ENCODE data around the gene HOXB13. TPM values are rescaled to one million over a fixed set of nuclear protein-coding genes. Genes with fewer than 3 reads are reported as not detected.

Gene HOXB13
- total RNA-seq, 5 donors from 2014 or later (not counting 1 experiment from before 2014, with no cell fraction given) = 0.13 TPM; not detected in 4

DNA sequence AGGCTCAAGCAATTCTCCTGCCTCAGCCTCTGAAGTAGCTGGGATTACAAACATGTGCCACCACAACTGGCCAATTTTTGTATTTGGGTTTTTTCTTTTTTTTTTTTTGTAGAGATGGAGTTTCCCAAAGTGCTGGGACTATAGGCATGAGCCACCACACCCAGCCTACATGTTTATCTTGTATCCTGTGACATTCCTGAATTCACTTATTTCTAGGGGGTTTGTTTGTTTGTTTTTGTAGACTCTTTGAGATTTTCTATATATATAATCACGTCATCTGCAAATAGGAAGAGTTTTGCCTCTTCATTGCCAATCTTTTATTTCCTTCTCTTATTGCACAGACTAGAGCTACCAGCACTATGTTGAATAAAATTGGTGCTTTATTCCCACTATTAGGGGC lies 35.4 kb downstream of the HOXB13 start:
- Histone ChIP-seq H3K36me3 (ENCODE audit: control insufficient read depth in 2 of 2, extremely low read depth in 1 of 2, insufficient read depth in 1 of 2, low read length in 1 of 2) (no peaks in the 10 kb centered on the region), H3K27ac (ENCODE audit: low read length) (no peak overlapping the region), H3K9me3 (no peaks in the 10 kb centered on the region), H3K4me1 (ENCODE audit: control insufficient read depth in 1 of 2, extremely low read depth in 1 of 2, insufficient read depth in 2 of 2, low read length in 2 of 2) (no peaks in the 10 kb centered on the region), H3K27me3 (replicated peaks in 1 of 2; ENCODE audit: control insufficient read depth in 2 of 2, extremely low read depth in 1 of 2, insufficient read depth in 2 of 2, low read length in 1 of 2) (peaks cover 8 to 18% of the 10 kb centered on the region in 2 experiments), H3K4me3 (ENCODE audit: control insufficient read depth in 1 of 2, extremely low read depth in 1 of 2, low read length in 1 of 2) (no peak overlapping the region)
- no peak overlapping the region for H3K4me3 Mint-ChIP-seq
- H3K4me1 Mint-ChIP-seq = no peaks in the 10 kb centered on the region
- CTCF ChIA-PET = interaction anchor here in 1 of 2 donors (0.6 to 0.7 kb wide), 2 partner anchors 17 to 170 kb away, joined by 3 to 4 read pairs; no protein-coding TSS in a partner anchor
- no peak for DNase-seq
- ATAC-seq (replicated peaks in 1 of 4) = no peak
- POLR2A ChIA-PET = interaction anchor here in 1 of 2 donors (0.7 kb wide), 1 partner anchor 158 kb away, joined by 3 read pairs; no protein-coding TSS in a partner anchor
- peaks cover 0 to 7% (median 2%) of the 10 kb centered on the region in 3 donors for H3K9me3 Mint-ChIP-seq
- H3K36me3 Mint-ChIP-seq = no peaks in the 10 kb centered on the region
- WGBS (ENCODE audit: insufficient coverage) = no CpG with 5 or more reads among the region's 1 CpG
- H3K27me3 Mint-ChIP-seq = peaks cover 33 to 40% of the 10 kb centered on the region in 2 donors
- no peak overlapping the region for H3K27ac Mint-ChIP-seq

DNA sequence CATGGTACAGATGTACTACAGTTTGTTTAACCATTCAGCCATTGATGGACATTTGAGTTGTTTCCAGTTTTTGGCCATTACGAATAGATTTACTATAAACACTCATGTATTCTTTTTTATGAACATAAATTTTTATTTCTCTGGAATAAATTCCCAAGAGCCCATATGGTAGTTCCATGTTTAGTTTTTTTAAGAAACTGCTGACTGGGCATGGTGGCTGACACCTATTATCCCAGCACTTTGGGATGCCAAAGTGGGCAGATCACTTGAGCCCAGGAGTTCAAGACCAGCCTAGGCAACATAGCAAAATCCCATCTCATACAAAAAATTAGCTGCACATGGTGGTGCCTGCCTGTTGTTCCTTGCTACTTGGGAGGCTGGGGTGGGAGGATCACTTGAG lies 36.5 kb downstream of the HOXB13 start:
- Histone ChIP-seq H3K9me3 (no peaks in the 10 kb centered on the region), H3K36me3 (ENCODE audit: control insufficient read depth in 2 of 2, extremely low read depth in 1 of 2, insufficient read depth in 1 of 2, low read length in 1 of 2) (no peaks in the 10 kb centered on the region), H3K4me1 (ENCODE audit: control insufficient read depth in 1 of 2, extremely low read depth in 1 of 2, insufficient read depth in 2 of 2, low read length in 2 of 2) (no peaks in the 10 kb centered on the region), H3K27ac (ENCODE audit: low read length) (no peak overlapping the region), H3K4me3 (ENCODE audit: control insufficient read depth in 1 of 2, extremely low read depth in 1 of 2, low read length in 1 of 2) (no peak overlapping the region), H3K27me3 (replicated peaks in 1 of 2; ENCODE audit: control insufficient read depth in 2 of 2, extremely low read depth in 1 of 2, insufficient read depth in 2 of 2, low read length in 1 of 2) (peaks cover 8 to 13% of the 10 kb centered on the region in 2 experiments)
- Mint-ChIP-seq H3K9me3 (peaks cover 0 to 7% (median 2%) of the 10 kb centered on the region in 3 donors), H3K4me1 (no peaks in the 10 kb centered on the region), H3K4me3 (no peak overlapping the region), H3K27ac (no peak overlapping the region), H3K27me3 (peaks cover 28 to 35% of the 10 kb centered on the region in 2 donors), H3K36me3 (no peaks in the 10 kb centered on the region)
- ChIA-PET POLR2A (no interaction called here), CTCF (interaction anchor here in 1 of 2 donors (0.7 kb wide), 1 partner anchor 32 kb away, joined by 3 read pairs; no protein-coding TSS in a partner anchor)
- no peak for DNase-seq
- no CpG with 5 or more reads among the region's 1 CpG for WGBS (ENCODE audit: insufficient coverage)
- ATAC-seq (replicated peaks in 1 of 4) = no peak

DNA sequence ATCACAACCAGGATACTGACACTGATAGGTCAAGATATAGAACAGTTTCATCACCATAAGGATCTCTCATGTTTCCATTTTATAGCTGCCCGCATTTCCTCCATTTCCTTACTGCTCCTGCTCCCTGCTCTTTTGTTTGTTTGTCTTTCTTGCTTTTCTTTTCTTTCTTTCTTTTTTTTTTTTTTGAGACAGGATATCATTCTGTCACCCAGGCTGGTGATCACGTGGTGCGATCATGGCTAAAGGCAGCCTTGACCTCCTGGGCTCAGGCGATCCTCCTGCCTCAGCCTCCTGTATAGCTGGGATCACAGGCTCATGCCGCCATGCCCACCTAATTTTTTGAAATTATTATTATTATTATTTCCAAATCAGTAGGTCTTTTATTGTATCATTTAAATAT lies 37.9 kb downstream of the HOXB13 start:
- WGBS (ENCODE audit: insufficient coverage) = no CpG with 5 or more reads among the region's 5 CpGs
- POLR2A ChIA-PET = no interaction called here
- no peaks in the 10 kb centered on the region for H3K36me3 Mint-ChIP-seq
- H3K4me3 ChIP-seq (ENCODE audit: control insufficient read depth in 1 of 2, extremely low read depth in 1 of 2, low read length in 1 of 2) = no peak overlapping the region
- peaks cover 22 to 24% of the 10 kb centered on the region in 2 donors for H3K27me3 Mint-ChIP-seq
- CTCF ChIA-PET = no interaction called here
- DNase-seq (no peak), ATAC-seq (replicated peaks in 1 of 4) (no peak)
- peaks cover 3 to 4% of the 10 kb centered on the region in 2 experiments for H3K27me3 ChIP-seq (replicated peaks in 1 of 2; ENCODE audit: control insufficient read depth in 2 of 2, extremely low read depth in 1 of 2, insufficient read depth in 2 of 2, low read length in 1 of 2)
- no peaks in the 10 kb centered on the region for H3K4me1 ChIP-seq (ENCODE audit: control insufficient read depth in 1 of 2, extremely low read depth in 1 of 2, insufficient read depth in 2 of 2, low read length in 2 of 2)
- H3K27ac ChIP-seq (ENCODE audit: low read length) = no peak overlapping the region
- peaks cover 0 to 7% (median 2%) of the 10 kb centered on the region in 3 donors for H3K9me3 Mint-ChIP-seq
- H3K9me3 ChIP-seq = no peaks in the 10 kb centered on the region
- no peaks in the 10 kb centered on the region for H3K4me1 Mint-ChIP-seq
- no peak overlapping the region for H3K4me3 Mint-ChIP-seq
- H3K27ac Mint-ChIP-seq = no peak overlapping the region
- no peaks in the 10 kb centered on the region for H3K36me3 ChIP-seq (ENCODE audit: control insufficient read depth in 2 of 2, extremely low read depth in 1 of 2, insufficient read depth in 1 of 2, low read length in 1 of 2)

DNA sequence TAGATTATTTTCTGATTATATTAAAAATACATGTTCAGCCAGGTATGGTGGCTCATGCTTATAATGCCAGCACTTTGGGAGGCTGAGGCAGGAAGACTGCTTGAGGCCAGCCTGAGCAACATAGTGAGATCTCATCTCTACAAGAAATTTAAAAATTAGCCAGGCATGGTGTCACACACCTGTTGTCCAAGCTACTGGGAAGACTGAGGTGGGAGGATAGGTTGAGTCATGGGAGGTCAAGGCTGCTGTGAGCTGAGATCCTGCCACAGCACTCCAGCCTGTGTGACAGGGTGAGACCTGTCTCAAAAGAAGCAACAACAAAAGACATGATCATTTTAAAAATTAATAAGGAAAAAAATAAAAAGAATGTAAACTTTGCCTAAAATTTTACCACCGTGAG lies 46.9 kb downstream of the HOXB13 start:
- Histone ChIP-seq H3K27me3 (replicated peaks in 1 of 2; ENCODE audit: control insufficient read depth in 2 of 2, extremely low read depth in 1 of 2, insufficient read depth in 2 of 2, low read length in 1 of 2) (peaks cover 4 to 30% of the 10 kb centered on the region in 2 experiments), H3K4me3 (ENCODE audit: control insufficient read depth in 1 of 2, extremely low read depth in 1 of 2, low read length in 1 of 2) (no peak overlapping the region), H3K27ac (ENCODE audit: low read length) (no peak overlapping the region), H3K9me3 (no peaks in the 10 kb centered on the region), H3K4me1 (ENCODE audit: control insufficient read depth in 1 of 2, extremely low read depth in 1 of 2, insufficient read depth in 2 of 2, low read length in 2 of 2) (peaks cover 0 to 8% of the 10 kb centered on the region in 2 experiments), H3K36me3 (ENCODE audit: control insufficient read depth in 2 of 2, extremely low read depth in 1 of 2, insufficient read depth in 1 of 2, low read length in 1 of 2) (no peaks in the 10 kb centered on the region)
- no peak overlapping the region for H3K27ac Mint-ChIP-seq
- peaks cover 0 to 4% (median 2%) of the 10 kb centered on the region in 3 donors for H3K4me1 Mint-ChIP-seq
- ChIA-PET CTCF (no interaction called here), POLR2A (no interaction called here)
- H3K4me3 Mint-ChIP-seq = no peak overlapping the region
- H3K27me3 Mint-ChIP-seq = peaks cover 39 to 47% of the 10 kb centered on the region in 2 donors
- no peaks in the 10 kb centered on the region for H3K9me3 Mint-ChIP-seq
- WGBS (ENCODE audit: insufficient coverage) = no CpG with 5 or more reads among the region's 1 CpG
- no peaks in the 10 kb centered on the region for H3K36me3 Mint-ChIP-seq
- ATAC-seq (replicated peaks in 1 of 4) (no peak), DNase-seq (no peak)

DNA sequence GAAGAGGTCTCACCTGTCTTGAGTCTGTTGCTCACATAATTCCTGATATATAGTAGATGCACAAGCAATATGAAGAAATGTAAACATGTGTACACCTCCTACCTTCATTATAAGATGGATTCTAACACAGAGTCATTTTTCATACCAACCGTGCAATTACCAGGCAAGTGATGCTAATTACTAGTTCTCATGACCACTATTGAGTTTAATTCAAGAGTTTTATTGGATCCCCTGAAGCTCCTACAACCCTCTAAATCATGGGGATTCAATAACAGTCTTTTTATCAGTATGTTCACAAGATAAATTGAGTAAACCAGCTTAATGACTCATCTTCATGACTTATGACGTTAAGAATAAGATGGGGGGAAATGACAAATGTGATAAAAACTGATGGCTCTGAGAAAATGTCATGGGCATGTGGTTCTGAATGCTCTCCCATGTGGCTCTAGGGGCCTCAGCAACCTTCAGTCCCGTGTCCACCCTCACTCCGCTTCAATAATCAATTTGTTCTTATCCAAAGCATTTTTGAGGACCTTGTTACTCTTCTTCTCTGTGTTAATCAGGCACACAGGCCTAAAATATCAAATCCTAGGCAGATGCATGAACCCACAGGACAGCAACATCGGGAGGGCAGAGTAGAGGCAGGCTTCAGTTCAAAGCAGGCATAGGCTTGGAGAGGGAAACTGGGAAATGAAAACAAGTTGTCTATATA lies 49.0 kb downstream of the HOXB13 start:
- Mint-ChIP-seq H3K27ac (no peak overlapping the region), H3K4me3 (no peak overlapping the region), H3K9me3 (no peaks in the 10 kb centered on the region), H3K27me3 (peaks cover 39 to 52% of the 10 kb centered on the region in 2 donors), H3K36me3 (no peaks in the 10 kb centered on the region), H3K4me1 (peaks cover 0 to 4% (median 2%) of the 10 kb centered on the region in 3 donors)
- Histone ChIP-seq H3K36me3 (ENCODE audit: control insufficient read depth in 2 of 2, extremely low read depth in 1 of 2, insufficient read depth in 1 of 2, low read length in 1 of 2) (no peaks in the 10 kb centered on the region), H3K4me1 (ENCODE audit: control insufficient read depth in 1 of 2, extremely low read depth in 1 of 2, insufficient read depth in 2 of 2, low read length in 2 of 2) (peaks cover 0 to 8% of the 10 kb centered on the region in 2 experiments), H3K4me3 (ENCODE audit: control insufficient read depth in 1 of 2, extremely low read depth in 1 of 2, low read length in 1 of 2) (no peak overlapping the region), H3K27me3 (replicated peaks in 1 of 2; ENCODE audit: control insufficient read depth in 2 of 2, extremely low read depth in 1 of 2, insufficient read depth in 2 of 2, low read length in 1 of 2) (peaks cover 4 to 32% of the 10 kb centered on the region in 2 experiments), H3K27ac (ENCODE audit: low read length) (no peak overlapping the region), H3K9me3 (no peaks in the 10 kb centered on the region)
- ATAC-seq (replicated peaks in 1 of 4) (no peak), DNase-seq (no peak)
- CTCF ChIA-PET = interaction anchor here (1.0 to 3.0 kb wide), 12 partner anchors 10 to 353 kb away, joined by 3 to 20 read pairs (median 4); no protein-coding TSS in a partner anchor
- 81% methylated on average over 2 of the region's 5 CpGs for WGBS (ENCODE audit: insufficient coverage)
- POLR2A ChIA-PET = no interaction called here

DNA sequence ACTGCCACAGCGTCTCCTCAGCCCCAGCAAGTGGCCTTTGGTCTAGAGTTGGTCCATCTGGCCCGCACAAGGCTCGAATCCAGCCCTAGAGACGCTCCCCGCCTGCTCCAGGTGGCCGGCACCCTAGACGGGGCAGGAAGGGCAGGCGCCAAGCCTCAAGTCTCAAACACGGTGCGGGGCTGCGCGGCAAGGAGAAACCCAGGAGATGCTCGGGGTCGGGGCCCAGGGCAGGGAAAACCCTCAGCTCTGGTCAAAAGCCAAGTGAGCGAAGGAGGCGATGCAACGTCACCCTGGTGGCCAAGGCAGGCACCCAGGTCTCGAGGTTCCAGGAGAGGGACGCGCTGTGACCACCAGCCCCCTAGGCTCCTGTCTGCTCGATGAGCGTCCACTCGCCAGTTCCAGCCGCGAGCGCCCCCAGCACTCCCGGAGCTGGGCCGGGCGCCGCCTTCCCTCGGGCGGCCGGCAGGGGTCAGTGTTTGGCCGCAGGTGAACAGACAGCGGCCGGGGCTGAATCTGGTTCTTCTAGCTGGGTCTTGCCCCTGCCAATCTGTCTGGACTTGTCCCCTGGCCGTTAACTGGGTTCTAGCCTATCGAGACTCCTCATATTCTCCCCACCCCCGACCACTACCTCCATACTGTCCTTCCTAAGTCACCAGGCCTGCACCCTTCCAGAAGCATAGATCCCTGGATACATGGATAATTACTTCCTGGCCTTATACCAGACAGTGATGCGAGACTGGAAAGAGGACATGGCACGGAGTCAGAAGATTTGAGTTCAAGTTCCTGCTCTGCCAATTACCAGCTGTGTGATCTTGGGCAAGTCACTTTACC lies 50.2 kb downstream of the HOXB13 start:
- H3K9me3 ChIP-seq = no peaks in the 10 kb centered on the region
- no peak overlapping the region for H3K27ac ChIP-seq (ENCODE audit: low read length)
- POLR2A ChIA-PET = no interaction called here
- peaks cover 0 to 8% of the 10 kb centered on the region in 2 experiments for H3K4me1 ChIP-seq (ENCODE audit: control insufficient read depth in 1 of 2, extremely low read depth in 1 of 2, insufficient read depth in 2 of 2, low read length in 2 of 2)
- H3K4me3 ChIP-seq (ENCODE audit: control insufficient read depth in 1 of 2, extremely low read depth in 1 of 2, low read length in 1 of 2) = peak overlapping the region; percentile 2 to 27
- Mint-ChIP-seq H3K9me3 (no peaks in the 10 kb centered on the region), H3K27ac (no peak overlapping the region), H3K4me1 (peaks cover 0 to 4% (median 2%) of the 10 kb centered on the region in 3 donors), H3K27me3 (peaks cover 40 to 56% of the 10 kb centered on the region in 2 donors), H3K4me3 (peak overlapping the region in 2 of 3 donors; percentile 16 to 21), H3K36me3 (no peaks in the 10 kb centered on the region)
- ATAC-seq (replicated peaks in 1 of 4) = peak; percentile 89 to 95 (median 92)
- DNase-seq = peak; percentile 12 to 78 (median 59)
- no peaks in the 10 kb centered on the region for H3K36me3 ChIP-seq (ENCODE audit: control insufficient read depth in 2 of 2, extremely low read depth in 1 of 2, insufficient read depth in 1 of 2, low read length in 1 of 2)
- WGBS (ENCODE audit: insufficient coverage) = 13% methylated on average over 40 of the region's 41 CpGs
- CTCF ChIA-PET = interaction anchor here (0.5 to 3.0 kb wide), 18 partner anchors 10 to 550 kb away, joined by 3 to 20 read pairs (median 4); no protein-coding TSS in a partner anchor
- H3K27me3 ChIP-seq (replicated peaks in 1 of 2; ENCODE audit: control insufficient read depth in 2 of 2, extremely low read depth in 1 of 2, insufficient read depth in 2 of 2, low read length in 1 of 2) = peaks cover 4 to 34% of the 10 kb centered on the region in 2 experiments
